Thyroid gland (tissue), 4 donors: Measurements from ENCODE around the gene PPIL1.

ENCODE experiments used
- CTCF ChIP-seq, 6 experiments: fragments of 200-600 bp in 3 of 6; fragments of 450-650 bp in 3 of 6; sonication (generic) in 3 of 6; IDR thresholded peaks; one replicate each; pipeline ENCODE4 v1.5.1; 2016 to 2019; ENCODE audit warnings: antibody characterized with exemption in 6 of 6, mild to moderate bottlenecking in 2 of 6, inconsistent platforms in 1 of 6, moderate library complexity in 1 of 6
- POLR2A ChIP-seq, 2 donors: fragments of 450-650 bp; IDR thresholded peaks; one replicate each; pipeline ENCODE4 v1.6.1; 2017; ENCODE audit warnings: antibody characterized with exemption in 2 of 2, mild to moderate bottlenecking in 2 of 2, moderate library complexity in 1 of 2

DNA sequence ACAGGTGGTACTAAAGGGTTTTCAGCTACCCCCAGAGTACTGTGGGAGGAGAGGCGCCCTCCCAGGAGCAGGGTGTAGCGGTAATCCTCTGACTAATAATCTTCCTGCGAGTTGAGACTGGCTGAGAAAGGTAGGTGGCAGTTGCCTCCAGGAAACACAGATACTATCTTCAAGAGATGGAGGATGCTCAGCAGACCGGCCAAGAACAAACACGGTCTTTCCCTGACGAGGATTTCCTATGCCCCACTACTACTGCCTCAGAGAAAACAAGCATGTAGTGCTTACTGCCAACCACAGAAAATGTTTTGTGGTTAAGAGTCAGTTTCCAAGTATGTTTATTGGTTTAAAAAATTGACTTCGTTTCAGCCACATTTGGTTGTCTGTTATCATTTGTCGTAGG lies 38.0 kb upstream of the PPIL1 start:
- TF ChIP-seq CTCF (IDR thresholded peaks at IDR 0.05) (no peak), POLR2A (IDR thresholded peaks at IDR 0.05) (no peak)
